Mesodermal cell (in vitro differentiated cells): Measurements from ENCODE around the gene LRRC61.
"Not testable (repeated sequence)": the region's sequence is repeated elsewhere in the genome, so short reads cannot be mapped to it uniquely, and the experiment has no call there.

Experiments used
- H3K27ac ChIP-seq: 2 replicates; pipeline ENCODE4 v1.7.0; 2013; ENCODE audit warnings: mild to moderate bottlenecking, low read depth, low read length, moderate library complexity; ENCODE audit not compliant: severe bottlenecking
- H3K36me3 ChIP-seq: 2 replicates; pipeline ENCODE4 v1.7.1; 2013; ENCODE audit warnings: mild to moderate bottlenecking, low read length, moderate library complexity; ENCODE audit not compliant: control insufficient read depth, insufficient read depth
- H3K4me1 ChIP-seq: one replicate; pipeline ENCODE4 v1.7.1; 2013; ENCODE audit warnings: mild to moderate bottlenecking, low read length; ENCODE audit not compliant: insufficient read depth, control insufficient read depth, poor library complexity, severe bottlenecking
- H3K4me3 ChIP-seq: 2 replicates; pipeline ENCODE4 v1.7.0; 2013; ENCODE audit warnings: low read length, control low read depth, mild to moderate bottlenecking; ENCODE audit not compliant: insufficient read depth, poor library complexity, severe bottlenecking; ENCODE audit errors: extremely low read depth
- H3K9me3 ChIP-seq: 2 replicates; pipeline ENCODE4 v1.7.1; 2013; ENCODE audit warnings: mild to moderate bottlenecking, low read length, moderate library complexity; ENCODE audit not compliant: control insufficient read depth
- WGBS, 2 experiments: methylation state at CpG; one replicate each; pipeline ENCODE4 v1.1.5; 2013; ENCODE audit warnings: missing lambda C conversion rate in 2 of 2; ENCODE audit not compliant: insufficient coverage in 2 of 2; 5-methylcytosine and 5-hydroxymethylcytosine counted together

LRRC61 gene

DNA sequence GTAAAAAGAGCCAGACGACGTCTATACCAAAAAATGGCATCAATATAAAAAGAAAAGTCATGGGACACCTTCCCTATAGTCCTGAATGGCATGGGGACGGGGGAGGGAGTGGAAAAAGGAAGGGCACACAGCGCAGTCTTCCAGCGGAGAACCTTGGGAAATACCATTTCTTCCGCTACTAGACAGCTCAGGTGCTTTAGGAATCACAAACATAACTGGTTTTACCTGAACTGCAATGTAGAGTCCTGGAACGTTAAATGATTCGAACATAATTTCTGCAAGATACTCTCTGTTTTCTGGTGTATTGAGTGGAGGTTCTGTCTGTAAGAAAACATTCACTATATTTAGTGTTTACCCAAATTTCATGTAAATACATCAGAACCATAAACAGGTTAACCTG, 28.1 kb upstream of the LRRC61 start:
- not testable (repeated sequence) for H3K36me3 ChIP-seq, H3K9me3 ChIP-seq, H3K27ac ChIP-seq, H3K4me3 ChIP-seq, H3K4me1 ChIP-seq
- 90% methylated on average over 2 of the region's 8 CpGs; no CpG with 5 or more reads in 1 of the 2 experiments for whole genome bisulfite sequencing, 2 experiments

DNA sequence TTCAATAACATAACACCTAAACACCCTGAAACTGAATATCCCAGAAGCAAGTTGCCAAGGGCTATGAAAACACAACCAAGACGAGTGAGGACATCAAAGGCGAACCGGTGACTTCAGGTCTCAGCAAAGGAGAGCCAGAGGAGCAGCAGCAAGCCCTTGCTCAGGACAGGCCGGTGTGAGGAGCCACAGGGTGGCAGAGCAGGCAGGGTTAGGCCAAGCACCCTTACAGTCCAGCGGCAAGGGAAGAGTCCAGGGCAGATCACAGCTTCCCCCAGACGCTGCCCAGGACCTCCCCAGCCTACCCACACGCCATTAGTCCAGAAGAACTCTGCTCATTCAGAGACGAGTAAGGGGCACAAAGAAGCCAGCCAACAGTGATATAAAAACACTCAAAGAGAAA, 27.5 kb upstream of the LRRC61 start:
- H3K36me3 ChIP-seq, result not testable (repeated sequence)

GRCh38 chr7:150296802-150297201, 26.4 kb upstream of the LRRC61 start:
- no CpG with 5 or more reads among the region's 10 CpGs for WGBS, 2 experiments
- not testable (repeated sequence) for H3K36me3 ChIP-seq, H3K9me3 ChIP-seq

More for the DNA sequence above, 27.5 kb upstream of the LRRC61 start:
- H3K4me1 ChIP-seq, H3K27ac ChIP-seq, H3K4me3 ChIP-seq, H3K9me3 ChIP-seq: not testable (repeated sequence)
- WGBS, 2 experiments, result no CpG with 5 or more reads among the region's 8 CpGs

DNA sequence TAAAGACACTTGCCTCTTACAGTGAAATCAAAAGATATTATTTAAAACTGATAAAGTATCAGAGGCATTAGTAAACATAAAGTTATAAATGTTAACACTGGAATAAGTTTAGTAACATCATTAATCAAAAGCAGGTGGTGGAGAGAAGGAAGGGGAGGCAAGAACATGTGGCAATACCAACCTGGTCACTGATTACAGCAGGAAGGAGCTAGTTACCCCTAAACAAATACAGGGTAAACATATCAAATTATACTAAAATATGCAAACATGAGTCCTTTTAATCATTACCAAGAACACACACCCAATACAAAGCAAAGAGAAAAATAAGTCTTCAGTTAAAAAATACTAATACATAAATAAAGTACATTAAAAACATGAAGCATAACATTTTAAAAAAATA, 25.2 kb upstream of the LRRC61 start:
- not testable (repeated sequence) for H3K36me3 ChIP-seq, H3K4me3 ChIP-seq, H3K27ac ChIP-seq, H3K4me1 ChIP-seq, H3K9me3 ChIP-seq

More at GRCh38 chr7:150296802-150297201, 26.4 kb upstream of the LRRC61 start:
- not testable (repeated sequence) for H3K27ac ChIP-seq, H3K4me1 ChIP-seq, H3K4me3 ChIP-seq

- not testable (repeated sequence) for H3K36me3 ChIP-seq, H3K4me1 ChIP-seq
- WGBS, 2 experiments, result 100% methylated on average over 1 of the region's 1 CpG; no CpG with 5 or more reads in 1 of the 2 experiments
Observed at GRCh38 chr7:150302908-150303310, 20.2 kb upstream of the LRRC61 start.

DNA sequence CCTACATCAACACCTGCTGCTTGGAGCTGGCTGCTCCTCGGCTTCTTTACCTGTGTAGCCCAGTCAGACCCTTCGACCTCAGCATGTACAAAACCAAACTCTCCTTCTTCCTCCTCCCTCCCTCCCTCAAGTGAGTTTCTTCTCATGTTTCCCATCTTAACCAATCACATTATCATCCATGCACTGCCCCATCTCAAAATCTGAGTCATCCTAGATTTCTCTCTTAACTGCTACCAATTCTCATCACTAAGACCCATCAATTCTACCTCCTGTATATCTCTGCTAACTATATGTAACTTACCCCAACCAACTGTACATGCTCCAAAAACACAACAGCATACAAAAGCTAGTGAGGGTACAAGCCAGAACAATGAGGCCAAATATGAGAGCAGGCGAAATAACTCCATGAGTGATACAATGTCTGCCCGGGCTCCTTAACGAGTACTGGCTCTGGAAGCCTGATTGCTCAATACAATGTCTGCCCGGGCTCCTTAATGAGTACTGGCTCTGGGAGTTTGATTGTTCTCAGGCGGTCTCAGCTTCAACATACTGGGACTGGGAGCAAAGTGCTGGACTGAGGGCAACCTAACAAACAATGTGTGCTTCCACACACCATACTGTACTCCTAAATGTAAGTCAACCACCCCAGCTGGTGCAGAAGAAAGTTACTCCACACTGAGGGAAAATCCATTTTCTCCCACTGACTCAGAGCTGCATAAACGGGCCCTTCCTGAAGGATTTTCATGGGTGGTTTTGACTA, 18.5 kb upstream of the LRRC61 start:
- not testable (repeated sequence) for H3K4me3 ChIP-seq, H3K9me3 ChIP-seq, H3K4me1 ChIP-seq, H3K36me3 ChIP-seq, H3K27ac ChIP-seq
- 100% methylated on average over 1 of the region's 8 CpGs; no CpG with 5 or more reads in 1 of the 2 experiments for WGBS, 2 experiments

More at GRCh38 chr7:150302908-150303310, 20.2 kb upstream of the LRRC61 start:
- H3K4me3 ChIP-seq, H3K27ac ChIP-seq, H3K9me3 ChIP-seq: not testable (repeated sequence)

GRCh38 chr7:150305259-150305902, 17.8 kb upstream of the LRRC61 start:
- H3K4me3 ChIP-seq, H3K36me3 ChIP-seq, H3K9me3 ChIP-seq, H3K27ac ChIP-seq, H3K4me1 ChIP-seq: not testable (repeated sequence)
- 57 to 96% methylated on average over 1 to 3 of the region's 11 CpGs for WGBS, 2 experiments

- not testable (repeated sequence) for H3K36me3 ChIP-seq, H3K9me3 ChIP-seq, H3K4me1 ChIP-seq, H3K4me3 ChIP-seq, H3K27ac ChIP-seq
- WGBS, 2 experiments, result no CpG with 5 or more reads among the region's 2 CpGs
Observed at GRCh38 chr7:150305903-150306284, 17.3 kb upstream of the LRRC61 start.

GRCh38 chr7:150306377-150306776, 16.8 kb upstream of the LRRC61 start:
- not testable (repeated sequence) for H3K36me3 ChIP-seq, H3K4me1 ChIP-seq, H3K9me3 ChIP-seq, H3K27ac ChIP-seq, H3K4me3 ChIP-seq
- WGBS, 2 experiments, result 100% methylated on average over 1 of the region's 5 CpGs; no CpG with 5 or more reads in 1 of the 2 experiments

DNA sequence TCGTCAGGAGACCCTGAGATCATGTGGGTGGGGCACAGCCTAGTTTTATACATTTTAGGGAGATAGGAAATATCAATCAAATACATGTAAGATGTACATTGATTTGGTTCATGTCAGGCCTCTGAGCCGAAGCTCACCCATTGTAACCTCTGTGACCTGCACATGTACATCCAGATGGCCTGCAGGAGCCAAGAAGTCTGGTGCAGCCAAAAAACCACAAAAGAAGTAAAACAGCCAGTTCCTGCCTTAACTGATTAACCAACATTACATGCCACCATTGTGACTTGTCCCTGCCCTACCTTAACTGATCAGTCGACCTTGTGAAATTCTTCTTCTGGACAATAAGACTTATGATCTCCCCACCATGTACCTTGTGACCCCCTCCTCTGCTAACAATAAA, 16.0 kb upstream of the LRRC61 start:
- H3K9me3 ChIP-seq, result no peaks in the 10 kb centered on the region
- no peak overlapping the region for H3K27ac ChIP-seq
- H3K4me3 ChIP-seq, result no peak overlapping the region
- H3K4me1 ChIP-seq, result peaks cover 11% of the 10 kb centered on the region
- no peaks in the 10 kb centered on the region for H3K36me3 ChIP-seq
- 62 to 86% methylated on average over 2 of the region's 3 CpGs for WGBS, 2 experiments

GRCh38 chr7:150307904-150308303, 15.3 kb upstream of the LRRC61 start:
- no peaks in the 10 kb centered on the region for H3K9me3 ChIP-seq
- H3K36me3 ChIP-seq, result no peaks in the 10 kb centered on the region
- peaks cover 19% of the 10 kb centered on the region for H3K4me1 ChIP-seq
- WGBS, 2 experiments, result 71 to 90% methylated on average over 6 to 8 of the region's 9 CpGs
- no peak overlapping the region for H3K4me3 ChIP-seq
- no peak overlapping the region for H3K27ac ChIP-seq
